GM12801 (cell line): ENCODE data around the gene CENPN.

Experiments
- CTCF ChIP-seq: IDR thresholded peaks from one replicate; pipeline ENCODE4 v1.5.1; 2011; ENCODE audit warnings: control low read depth; ENCODE audit not compliant: insufficient read length; ENCODE audit errors: extremely low read depth

The CENPN gene

GRCh38 chr16:81006813-81007695 is at the start of gene CENPN, which contains the start of gene CMC2:
Gene CENPN, plus strand, starts transcription at chr16:81007214. Its CDS starts 4,726 bp downstream, at chr16:81011940.
Gene CMC2, minus strand, starts transcription at chr16:81006885. Its CDS starts 9,491 bp downstream, at chr16:80997394.
- no peak for TF ChIP-seq CTCF

- no peak for TF ChIP-seq CTCF
These were observed 48.7 kb upstream of the CENPN start for GRCh38 chr16:80958284-80958683.

- TF ChIP-seq CTCF = no peak
These were observed 44.1 kb upstream of the CENPN start for GRCh38 chr16:80962879-80963278.

- no peak for TF ChIP-seq CTCF
These were observed 42.7 kb upstream of the CENPN start for GRCh38 chr16:80964351-80964750.

GRCh38 chr16:80966617-80967016 is 40.4 kb upstream of the CENPN start:
- TF ChIP-seq CTCF = no peak

GRCh38 chr16:80968386-80969113 is 38.5 kb upstream of the CENPN start:
- TF ChIP-seq CTCF = no peak

- no peak for TF ChIP-seq CTCF
These were observed 37.9 kb upstream of the CENPN start for GRCh38 chr16:80969114-80969484.
